ENCODE results near the gene NEDD4L.

Gene NEDD4L

GRCh38 chr18:58087928-58088690 lies 44.1 kb downstream of the NEDD4L start:
- Mint-ChIP-seq H3K4me3 (no peak overlapping the region), H3K4me1 (ENCODE audit: low read depth) (no peaks in the 10 kb centered on the region), H3K27me3 (peaks cover under 1% of the 10 kb centered on the region), H3K9me3 (ENCODE audit: low read depth) (no peaks in the 10 kb centered on the region), H3K27ac (no peak overlapping the region), H3K36me3 (peaks cover 3% of the 10 kb centered on the region)

- no peaks in the 10 kb centered on the region for H3K9me3 Mint-ChIP-seq (ENCODE audit: low read depth)
- no peak overlapping the region for H3K4me3 Mint-ChIP-seq
- no peaks in the 10 kb centered on the region for H3K27me3 Mint-ChIP-seq
- peaks cover 3% of the 10 kb centered on the region for H3K36me3 Mint-ChIP-seq
- H3K27ac Mint-ChIP-seq, result no peak overlapping the region
- no peaks in the 10 kb centered on the region for H3K4me1 Mint-ChIP-seq (ENCODE audit: low read depth)
These were observed 44.7 kb downstream of the NEDD4L start for GRCh38 chr18:58088691-58089065.

GRCh38 chr18:58091099-58091611 lies 47.1 kb downstream of the NEDD4L start:
- no peaks in the 10 kb centered on the region for H3K9me3 Mint-ChIP-seq (ENCODE audit: low read depth)
- no peak overlapping the region for H3K27ac Mint-ChIP-seq
- peaks cover 3% of the 10 kb centered on the region for H3K36me3 Mint-ChIP-seq
- no peaks in the 10 kb centered on the region for H3K27me3 Mint-ChIP-seq
- no peak overlapping the region for H3K4me3 Mint-ChIP-seq
- H3K4me1 Mint-ChIP-seq (ENCODE audit: low read depth), result no peaks in the 10 kb centered on the region

- Mint-ChIP-seq H3K4me1 (ENCODE audit: low read depth) (no peaks in the 10 kb centered on the region), H3K9me3 (ENCODE audit: low read depth) (no peaks in the 10 kb centered on the region), H3K27me3 (no peaks in the 10 kb centered on the region), H3K4me3 (no peak overlapping the region), H3K27ac (no peak overlapping the region), H3K36me3 (no peaks in the 10 kb centered on the region)
These were observed 49.3 kb downstream of the NEDD4L start for GRCh38 chr18:58093311-58093803.

- Mint-ChIP-seq H3K27me3 (no peaks in the 10 kb centered on the region), H3K27ac (no peak overlapping the region), H3K9me3 (ENCODE audit: low read depth) (no peaks in the 10 kb centered on the region), H3K36me3 (no peaks in the 10 kb centered on the region), H3K4me3 (no peak overlapping the region), H3K4me1 (ENCODE audit: low read depth) (no peaks in the 10 kb centered on the region)
These were observed 51.2 kb downstream of the NEDD4L start for GRCh38 chr18:58095222-58095621.

- Mint-ChIP-seq H3K9me3 (ENCODE audit: low read depth) (no peaks in the 10 kb centered on the region), H3K4me3 (no peak overlapping the region), H3K27ac (no peak overlapping the region), H3K36me3 (no peaks in the 10 kb centered on the region), H3K4me1 (ENCODE audit: low read depth) (no peaks in the 10 kb centered on the region), H3K27me3 (no peaks in the 10 kb centered on the region)
These were observed 51.6 kb downstream of the NEDD4L start for GRCh38 chr18:58095655-58096054.

GRCh38 chr18:58096658-58097057 lies 52.6 kb downstream of the NEDD4L start:
- Mint-ChIP-seq H3K4me3 (no peak overlapping the region), H3K9me3 (ENCODE audit: low read depth) (no peaks in the 10 kb centered on the region), H3K4me1 (ENCODE audit: low read depth) (no peaks in the 10 kb centered on the region), H3K27me3 (no peaks in the 10 kb centered on the region), H3K27ac (no peak overlapping the region), H3K36me3 (no peaks in the 10 kb centered on the region)

- Mint-ChIP-seq H3K9me3 (ENCODE audit: low read depth) (no peaks in the 10 kb centered on the region), H3K36me3 (no peaks in the 10 kb centered on the region), H3K27me3 (no peaks in the 10 kb centered on the region), H3K27ac (no peak overlapping the region), H3K4me1 (ENCODE audit: low read depth) (no peaks in the 10 kb centered on the region), H3K4me3 (no peak overlapping the region)
These were observed 53.3 kb downstream of the NEDD4L start for GRCh38 chr18:58097121-58097906.

- no peaks in the 10 kb centered on the region for H3K4me1 Mint-ChIP-seq (ENCODE audit: low read depth)
These were observed 53.8 kb downstream of the NEDD4L start for GRCh38 chr18:58097907-58098166.

GRCh38 chr18:58098706-58099105 lies 54.7 kb downstream of the NEDD4L start:
- Mint-ChIP-seq H3K9me3 (ENCODE audit: low read depth) (no peaks in the 10 kb centered on the region), H3K4me1 (ENCODE audit: low read depth) (no peaks in the 10 kb centered on the region), H3K4me3 (no peak overlapping the region), H3K36me3 (no peaks in the 10 kb centered on the region), H3K27me3 (no peaks in the 10 kb centered on the region), H3K27ac (no peak overlapping the region)

More at GRCh38 chr18:58097907-58098166, 53.8 kb downstream of the NEDD4L start:
- H3K27me3 Mint-ChIP-seq, result no peaks in the 10 kb centered on the region
- H3K36me3 Mint-ChIP-seq, result no peaks in the 10 kb centered on the region
- H3K4me3 Mint-ChIP-seq, result no peak overlapping the region
- no peaks in the 10 kb centered on the region for H3K9me3 Mint-ChIP-seq (ENCODE audit: low read depth)
- no peak overlapping the region for H3K27ac Mint-ChIP-seq

- Mint-ChIP-seq H3K27ac (no peak overlapping the region), H3K4me3 (no peak overlapping the region), H3K4me1 (ENCODE audit: low read depth) (peaks cover 5% of the 10 kb centered on the region), H3K9me3 (ENCODE audit: low read depth) (no peaks in the 10 kb centered on the region), H3K27me3 (peaks cover 3% of the 10 kb centered on the region), H3K36me3 (no peaks in the 10 kb centered on the region)
These were observed 56.1 kb downstream of the NEDD4L start for GRCh38 chr18:58100154-58100553.

GRCh38 chr18:58101291-58101794 lies 57.3 kb downstream of the NEDD4L start:
- no peak overlapping the region for H3K27ac Mint-ChIP-seq
- peaks cover 5% of the 10 kb centered on the region for H3K4me1 Mint-ChIP-seq (ENCODE audit: low read depth)
- H3K36me3 Mint-ChIP-seq, result no peaks in the 10 kb centered on the region
- no peaks in the 10 kb centered on the region for H3K9me3 Mint-ChIP-seq (ENCODE audit: low read depth)
- peaks cover 3% of the 10 kb centered on the region for H3K27me3 Mint-ChIP-seq
- H3K4me3 Mint-ChIP-seq, result no peak overlapping the region

- Mint-ChIP-seq H3K4me3 (no peak overlapping the region), H3K4me1 (ENCODE audit: low read depth) (peaks cover 5% of the 10 kb centered on the region), H3K9me3 (ENCODE audit: low read depth) (no peaks in the 10 kb centered on the region), H3K27ac (no peak overlapping the region), H3K27me3 (peaks cover 3% of the 10 kb centered on the region), H3K36me3 (no peaks in the 10 kb centered on the region)
These were observed 58.0 kb downstream of the NEDD4L start for GRCh38 chr18:58102018-58102417.

GRCh38 chr18:58102875-58103274 lies 58.8 kb downstream of the NEDD4L start:
- Mint-ChIP-seq H3K27ac (no peak overlapping the region), H3K9me3 (ENCODE audit: low read depth) (no peaks in the 10 kb centered on the region), H3K27me3 (peaks cover 3% of the 10 kb centered on the region), H3K36me3 (no peaks in the 10 kb centered on the region), H3K4me1 (ENCODE audit: low read depth) (peaks cover 5% of the 10 kb centered on the region), H3K4me3 (no peak overlapping the region)

GRCh38 chr18:58103339-58103985 lies 59.4 kb downstream of the NEDD4L start:
- H3K9me3 Mint-ChIP-seq (ENCODE audit: low read depth), result no peaks in the 10 kb centered on the region
- no peaks in the 10 kb centered on the region for H3K36me3 Mint-ChIP-seq
- no peak overlapping the region for H3K27ac Mint-ChIP-seq
- H3K27me3 Mint-ChIP-seq, result peaks cover 3% of the 10 kb centered on the region
- no peak overlapping the region for H3K4me3 Mint-ChIP-seq
- peaks cover 5% of the 10 kb centered on the region for H3K4me1 Mint-ChIP-seq (ENCODE audit: low read depth)
